H1 (cell line): ENCODE measurements around the gene TTC39A. TPM values are rescaled to one million over a fixed set of nuclear protein-coding genes. Genes with fewer than 3 reads are reported as not detected.

Source experiments
- CTCF ChIA-PET: fragments of 300-600 bp; sonication (Branson Sonifier 250); formaldehyde crosslinking; loops from one replicate; lab custom pipeline; 2021; ENCODE audit not compliant: partially characterized antibody; lab: Charles Lee
- POLR2A ChIA-PET: fragments of 300-600 bp; sonication (Branson Sonifier 250); formaldehyde crosslinking; loops from one replicate; lab custom pipeline; 2021; ENCODE audit warnings: inconsistent platforms; ENCODE audit not compliant: partially characterized antibody; lab: Charles Lee
- DNase-seq, 2 experiments: peaks; one replicate each; pipeline versions ENCODE4 v3.0.0 to v3.0.0-alpha.2; 2010 to 2022; ENCODE audit warnings: low spot score in 2 of 2, low read depth in 1 of 2, mixed read lengths in 1 of 2
- FAIRE-seq: peaks from 2 replicates; lab custom pipeline; 2011; peaks lifted over from hg19 to GRCh38; lab: Jason Lieb, UNC
- H2AFZ ChIP-seq: 2 replicates; pipeline ENCODE4 v1.8.1; 2012; ENCODE audit warnings: low read length, inconsistent platforms
- H2AK5ac ChIP-seq: 2 replicates; pipeline ENCODE4 v1.6.1; 2013; ENCODE audit warnings: low read depth, low read length
- H2BK120ac ChIP-seq: replicated peaks from 2 replicates; pipeline ENCODE3; 2013; ENCODE audit warnings: low read depth, low read length, inconsistent platforms
- H2BK12ac ChIP-seq: 2 replicates; pipeline ENCODE4 v1.6.1; 2013; ENCODE audit warnings: low read depth, low read length
- H2BK15ac ChIP-seq: 2 replicates; pipeline ENCODE4 v1.6.1; 2013; ENCODE audit warnings: low read length
- H2BK20ac ChIP-seq: 2 replicates; pipeline ENCODE4 v1.6.1; 2013; ENCODE audit warnings: low read length
- H2BK5ac ChIP-seq: 2 replicates; pipeline ENCODE4 v1.6.1; 2013; ENCODE audit warnings: low read depth, low read length
- H3K14ac ChIP-seq: 2 replicates; pipeline ENCODE4 v1.6.1; 2013; ENCODE audit warnings: inconsistent platforms; ENCODE audit not compliant: insufficient read length
- H3K18ac ChIP-seq: 2 replicates; pipeline ENCODE4 v1.6.1; 2013; ENCODE audit warnings: low read length; ENCODE audit errors: extremely low read depth
- H3K23ac ChIP-seq: 2 replicates; pipeline ENCODE4 v1.6.1; 2013; ENCODE audit warnings: inconsistent platforms; ENCODE audit not compliant: insufficient read length
- H3K23me2 ChIP-seq: 2 replicates; pipeline ENCODE4 v1.6.1; 2013; ENCODE audit warnings: low read depth, low read length
- H3K27ac ChIP-seq: 2 replicates; pipeline ENCODE4 v1.6.1; 2011; ENCODE audit warnings: low read depth, low read length, inconsistent platforms
- H3K27me3 ChIP-seq, 4 experiments: replicated peaks in 1 of 4; 1 replicate in 1 of 4; 2 replicates in 3 of 4; pipeline versions ENCODE4 v1.6.1 to v1.8.1; 2011 to 2013; ENCODE audit warnings: low read length in 3 of 4, mild to moderate bottlenecking in 3 of 4, inconsistent platforms in 2 of 4, mixed read lengths in 2 of 4, moderate library complexity in 1 of 4; ENCODE audit not compliant: control insufficient read depth in 3 of 4, insufficient read depth in 3 of 4; ENCODE audit errors: extremely low read depth in 1 of 4
- H3K36me3 ChIP-seq, 4 experiments: 2 replicates each; pipeline versions ENCODE4 v1.6.1 to v1.8.1; 2011 to 2013; ENCODE audit warnings: mild to moderate bottlenecking in 4 of 4, low read length in 3 of 4, moderate library complexity in 2 of 4, control low read depth in 1 of 4, inconsistent platforms in 1 of 4; ENCODE audit not compliant: insufficient read depth in 4 of 4, control insufficient read depth in 2 of 4
- H3K4ac ChIP-seq: replicated peaks from 2 replicates; pipeline ENCODE3; 2013; ENCODE audit warnings: low read length, low read depth, mixed read lengths, inconsistent platforms; ENCODE audit not compliant: insufficient read length
- H3K4me1 ChIP-seq, 4 experiments: replicated peaks in 1 of 4; 1 replicate in 1 of 4; 2 replicates in 3 of 4; pipeline versions ENCODE4 v1.6.1 to v1.8.1; 2011 to 2013; ENCODE audit warnings: low read length in 3 of 4, inconsistent platforms in 2 of 4, mixed read lengths in 1 of 4; ENCODE audit not compliant: insufficient read depth in 4 of 4, control insufficient read depth in 3 of 4
- H3K4me2 ChIP-seq, 2 experiments: 2 replicates each; pipeline versions ENCODE4 v1.6.1 to v1.8.1; 2011 to 2013; ENCODE audit warnings: low read depth in 2 of 2, low read length in 2 of 2, control low read depth in 1 of 2, inconsistent platforms in 1 of 2, mild to moderate bottlenecking in 1 of 2; ENCODE audit not compliant: insufficient read depth in 1 of 2
- H3K4me3 ChIP-seq, 4 experiments: fragments of 200-600, 300-600 bp in 1 of 4; sonication (generic), shearing (Covaris generic), sonication (Bioruptor Twin) in 1 of 4; 2 replicates each; pipeline versions ENCODE4 v1.5.1 to v1.8.1; 2011 to 2016; ENCODE audit warnings: low read length in 4 of 4, low read depth in 3 of 4, control low read depth in 2 of 4, inconsistent platforms in 2 of 4, mild to moderate bottlenecking in 2 of 4, mixed read lengths in 1 of 4, moderate library complexity in 1 of 4; ENCODE audit not compliant: insufficient read depth in 2 of 4; ENCODE audit errors: extremely low read depth in 1 of 4
- H3K56ac ChIP-seq: replicated peaks from 2 replicates; pipeline ENCODE3; 2013; ENCODE audit warnings: low read depth, mild to moderate bottlenecking, mixed read lengths, low read length, inconsistent platforms; ENCODE audit not compliant: insufficient read length
- H3K79me1 ChIP-seq: 2 replicates; pipeline ENCODE4 v1.6.1; 2013; ENCODE audit warnings: low read depth, low read length, control low read depth
- H3K79me2 ChIP-seq, 2 experiments: 2 replicates each; pipeline versions ENCODE4 v1.6.1 to v1.8.1; 2012 to 2013; ENCODE audit warnings: low read length in 2 of 2, mild to moderate bottlenecking in 2 of 2, inconsistent platforms in 1 of 2; ENCODE audit not compliant: insufficient read depth in 2 of 2, control insufficient read depth in 1 of 2
- H3K9ac ChIP-seq, 4 experiments: replicated peaks in 1 of 4; 1 replicate in 1 of 4; 2 replicates in 3 of 4; pipeline versions ENCODE4 v1.6.1 to v1.8.1; 2011 to 2013; ENCODE audit warnings: low read depth in 3 of 4, low read length in 3 of 4, control low read depth in 2 of 4, mild to moderate bottlenecking in 2 of 4, moderate library complexity in 2 of 4, inconsistent platforms in 1 of 4; ENCODE audit errors: extremely low read depth in 1 of 4
- H3K9me3 ChIP-seq, 2 experiments: 2 replicates each; pipeline versions ENCODE4 v1.6.1 to v1.8.1; 2012 to 2013; ENCODE audit warnings: mild to moderate bottlenecking in 2 of 2, moderate library complexity in 2 of 2, control low read depth in 1 of 2, inconsistent platforms in 1 of 2, low read depth in 1 of 2, low read length in 1 of 2, mixed read lengths in 1 of 2; ENCODE audit not compliant: insufficient read depth in 2 of 2
- H4K20me1 ChIP-seq, 2 experiments: replicated peaks in 1 of 2; 2 replicates each; pipeline versions ENCODE3 to v1.8.1; 2011 to 2013; ENCODE audit warnings: inconsistent platforms in 2 of 2, low read length in 2 of 2, mild to moderate bottlenecking in 1 of 2; ENCODE audit not compliant: insufficient read depth in 2 of 2, control insufficient read depth in 1 of 2
- H4K5ac ChIP-seq: 2 replicates; pipeline ENCODE4 v1.6.1; 2013; ENCODE audit warnings: low read length, low read depth, mixed read lengths, inconsistent platforms; ENCODE audit not compliant: insufficient read length
- H4K8ac ChIP-seq: 2 replicates; pipeline ENCODE4 v1.8.0; 2013; ENCODE audit warnings: mild to moderate bottlenecking, moderate library complexity, low read length, inconsistent platforms; ENCODE audit not compliant: insufficient read depth; ENCODE audit errors: extremely low read depth
- H4K91ac ChIP-seq: replicated peaks from 2 replicates; pipeline ENCODE3; 2013; ENCODE audit warnings: low read length, mixed read lengths, inconsistent platforms; ENCODE audit not compliant: insufficient read length
- CHD1 ChIP-seq: IDR thresholded peaks from 2 replicates; pipeline ENCODE4 v1.6.1; 2012; ENCODE audit warnings: low read depth, low read length, improper control_type of control experiment
- CHD2 ChIP-seq: IDR thresholded peaks from 2 replicates; pipeline ENCODE4 v1.6.1; 2012; ENCODE audit warnings: low read length, improper control_type of control experiment
- E2F6 ChIP-seq: IDR thresholded peaks from 2 replicates; pipeline ENCODE4 v1.6.1; 2012; ENCODE audit warnings: inconsistent platforms
- EGR1 ChIP-seq: IDR thresholded peaks from 2 replicates; pipeline ENCODE4 v1.6.1; 2011; ENCODE audit warnings: low read depth, low read length, borderline replicate concordance
- EP300 ChIP-seq, 2 experiments: IDR thresholded peaks; 1 replicate in 1 of 2; 2 replicates in 1 of 2; pipeline ENCODE4 v1.6.1; 2011 to 2012; ENCODE audit warnings: low read depth in 2 of 2, low read length in 2 of 2, mild to moderate bottlenecking in 2 of 2, borderline replicate concordance in 1 of 2, inconsistent platforms in 1 of 2, moderate library complexity in 1 of 2
- EZH2 ChIP-seq: fragments of 200-600 bp; sonication (generic); IDR thresholded peaks from 2 replicates; pipeline ENCODE4 v1.7.1; 2012; ENCODE audit warnings: low read depth, mild to moderate bottlenecking, moderate library complexity, low read length, inconsistent platforms; ENCODE audit not compliant: severe bottlenecking
- JUN ChIP-seq: IDR thresholded peaks from 2 replicates; pipeline ENCODE4 v1.6.1; 2011; ENCODE audit warnings: low read depth, mild to moderate bottlenecking, improper control_type of control experiment, low read length
- PHF8 ChIP-seq: fragments of 200-600 bp; sonication (generic); conservative IDR thresholded peaks from 2 replicates; pipeline ENCODE4 v1.7.1; 2012; ENCODE audit warnings: low read depth, mild to moderate bottlenecking, inconsistent platforms, low read length, moderate library complexity
- POLR2AphosphoS5 ChIP-seq: IDR thresholded peaks from 2 replicates; pipeline ENCODE4 v1.6.1; 2011; ENCODE audit warnings: low read depth, low read length
- RFX5 ChIP-seq: IDR thresholded peaks from 2 replicates; pipeline ENCODE4 v1.6.1; 2011; ENCODE audit warnings: low read depth, low read length, improper control_type of control experiment, borderline replicate concordance
- RNF2 ChIP-seq: fragments of 200-900, 300-1000 bp; sonication (generic); IDR thresholded peaks from 2 replicates; pipeline ENCODE4 v1.7.1; 2016; ENCODE audit warnings: borderline replicate concordance, low read depth, mild to moderate bottlenecking, antibody characterized with exemption, low read length; ENCODE audit not compliant: poor library complexity, severe bottlenecking; ENCODE audit errors: missing control alignments
- SIX5 ChIP-seq: IDR thresholded peaks from 2 replicates; pipeline ENCODE4 v1.6.1; 2011; ENCODE audit warnings: mild to moderate bottlenecking, low read depth, low read length
- WGBS, 2 experiments: shearing (Covaris generic) in 1 of 2; methylation state at CpG; one replicate each; pipeline versions ENCODE4 v1.1.6 to v1.1.7; 2013 to 2015; ENCODE audit warnings: low lambda C conversion rate in 2 of 2, mixed read lengths in 2 of 2, inconsistent platforms in 1 of 2, low coverage in 1 of 2, missing lambda C conversion rate in 1 of 2; ENCODE audit not compliant: insufficient replicate concordance in 2 of 2, insufficient coverage in 1 of 2, insufficient read length in 1 of 2; ENCODE audit errors: extremely low coverage in 1 of 2, missing lambda C conversion rate in 1 of 2; 5-methylcytosine and 5-hydroxymethylcytosine counted together
- polyA plus RNA-seq, 7 experiments: library from polyadenylated mRNA; depleted of rRNA in 3 of 7; stranded (reverse) in 5 of 7; unstranded in 2 of 7; fragments of >200 nt in 5 of 7; fragments of 200-250 nt in 2 of 7; gene quantifications; 1 replicate in 5 of 7; 2 replicates in 1 of 7; 4 replicates in 1 of 7; pipeline versions ENCODE4 v1.2.1 to v1.2.3, GENCODE V29; 2011 to 2013; ENCODE audit warnings: missing spikeins in 2 of 7, mixed read lengths in 2 of 7
- total RNA-seq: library from RNA; stranded (reverse); fragmentation: NEBNext Ultra II Directional; extraction: Animal tissue kit (Norgen Biotek cat#: 25700); gene quantifications from 2 replicates; pipeline ENCODE4 v1.2.1, GENCODE V29; 2021

Gene TTC39A
- total and polyA plus RNA-seq, 2 of the 8 experiments (the other 6 are each of a cell fraction or from before 2014, with no cell fraction given): 5.5 to 5.8 TPM

- H2BK15ac ChIP-seq: no peak overlapping the region
- 93% methylated on average over 5 of the region's 5 CpGs; no CpG with 5 or more reads in 1 of the 2 experiments for WGBS, 2 experiments
- H3K9me3 ChIP-seq: no peaks in the 10 kb centered on the region
- H3K23ac ChIP-seq: no peak overlapping the region
- H4K91ac ChIP-seq: no peak overlapping the region
- DNase-seq: no peak
- no peak overlapping the region for H2AFZ ChIP-seq
- H2BK5ac ChIP-seq: no peak overlapping the region
- no peak for FAIRE-seq
- ChIA-PET POLR2A (no interaction called here), CTCF (interaction anchor here (0.7 kb wide), 1 partner anchor 15 kb away, joined by 3 read pairs; no protein-coding TSS in a partner anchor)
- no peak overlapping the region for H2BK20ac ChIP-seq
- no peak overlapping the region for H2BK120ac ChIP-seq
- H3K18ac ChIP-seq: no peak overlapping the region
- no peak overlapping the region for H3K56ac ChIP-seq
- no peak overlapping the region for H3K4me3 ChIP-seq
- no peaks in the 10 kb centered on the region for H3K36me3 ChIP-seq
- H3K4me2 ChIP-seq: no peak overlapping the region
- no peaks in the 10 kb centered on the region for H4K20me1 ChIP-seq
- no peak overlapping the region for H4K8ac ChIP-seq
- H3K4ac ChIP-seq: no peak overlapping the region
- H3K27ac ChIP-seq: no peak overlapping the region
- no peak overlapping the region for H2BK12ac ChIP-seq
- H4K5ac ChIP-seq: no peak overlapping the region
- H2AK5ac ChIP-seq: no peak overlapping the region
- H3K9ac ChIP-seq: no peak overlapping the region
- H3K27me3 ChIP-seq: no peaks in the 10 kb centered on the region
- no peaks in the 10 kb centered on the region for H3K79me2 ChIP-seq
- H3K79me1 ChIP-seq: no peaks in the 10 kb centered on the region
- no peaks in the 10 kb centered on the region for H3K23me2 ChIP-seq
- H3K14ac ChIP-seq: no peak overlapping the region
- H3K4me1 ChIP-seq: no peaks in the 10 kb centered on the region
- TF ChIP-seq POLR2AphosphoS5 (no peak), SIX5 (no peak), JUN (no peak), EP300 (IDR thresholded peaks at IDR 0.05; ENCODE audit: borderline replicate concordance in 1 of 2, low read depth in 2 of 2, low read length in 2 of 2) (no peak), EZH2 (no peak), PHF8 (no peak), RFX5 (no peak), RNF2 (no peak), CHD2 (no peak), E2F6 (no peak), EGR1 (no peak), CHD1 (no peak)
Measured at GRCh38 chr1:51281807-51282206, 48.6 kb downstream of the TTC39A start.
